K562 (cell line): ENCODE results near the gene TRAK1. TPM values are rescaled to one million over a fixed set of nuclear protein-coding genes. Genes with fewer than 3 reads are reported as not detected.

Experiments used
- ATAC-seq: fragments of 200-7000 bp; cut with Tn5 transposase; 3 replicates; pipeline ENCODE4 v1.9.1; 2020; ENCODE audit warnings: moderate library complexity
- BruUV-seq: library from RNA; stranded (reverse); fragments of 400-500 nt; replicated peaks from 2 replicates; lab custom pipeline; 2021; lab: Mats Ljungman, UMichigan
- CTCF ChIA-PET: fragments of 300-600 bp; formaldehyde crosslinking; extraction: SDS; loops from one replicate; lab custom pipeline; 2021; ENCODE audit warnings: low intra/inter-chr PET ratio; lab: Yijun Ruan, JAX
- POLR2A ChIA-PET: fragments of 300-600, 350-650 bp; sonication (Branson Sonifier 250); formaldehyde crosslinking; extraction: SDS; loops from one replicate; lab custom pipeline; 2021; ENCODE audit warnings: antibody characterized with exemption, inconsistent platforms; lab: Yijun Ruan, JAX
- DNase-seq, 4 experiments: peaks; one replicate each; pipeline versions ENCODE4 v3.0.0 to v3.0.0-alpha.2; 2011 to 2018; ENCODE audit warnings: low spot score in 3 of 4, mixed read lengths in 3 of 4; ENCODE audit errors: extremely low read depth in 1 of 4
- FAIRE-seq: peaks from 2 replicates; lab custom pipeline; 2011; peaks lifted over from hg19 to GRCh38; lab: Jason Lieb, UNC
- H2AFZ ChIP-seq: 2 replicates; pipeline ENCODE4 v1.6.0; 2011; ENCODE audit warnings: low read depth, low read length, control low read depth, inconsistent platforms
- H3K27ac ChIP-seq: fragments of 200-600 bp; 3 replicates; pipeline ENCODE4 v1.8.0; 2011; ENCODE audit warnings: low read depth, mild to moderate bottlenecking, control low read depth, inconsistent platforms, low read length, moderate library complexity, mixed read lengths; ENCODE audit errors: extremely low read depth
- H3K27me3 ChIP-seq, 2 experiments: fragments of 300-600 bp in 1 of 2; 2 replicates in 1 of 2; 3 replicates in 1 of 2; pipeline versions ENCODE4 v1.6.0 to v1.8.0; 2011; ENCODE audit warnings: inconsistent platforms in 2 of 2, low read length in 2 of 2, mild to moderate bottlenecking in 1 of 2, mixed read lengths in 1 of 2, moderate library complexity in 1 of 2; ENCODE audit not compliant: control insufficient read depth in 2 of 2, insufficient read depth in 2 of 2
- H3K36me3 ChIP-seq: fragments of 300-600 bp; 3 replicates; pipeline ENCODE4 v1.8.0; 2011; ENCODE audit warnings: mild to moderate bottlenecking, low read length, inconsistent platforms; ENCODE audit not compliant: control insufficient read depth, insufficient read depth
- H3K4me1 ChIP-seq, 2 experiments: fragments of 200-600 bp in 1 of 2; replicated peaks in 1 of 2; 2 replicates in 1 of 2; 3 replicates in 1 of 2; pipeline versions ENCODE4 v1.5.1 to v1.8.0; 2011; ENCODE audit warnings: inconsistent platforms in 2 of 2, low read length in 2 of 2, mild to moderate bottlenecking in 1 of 2, mixed read lengths in 1 of 2, moderate library complexity in 1 of 2; ENCODE audit not compliant: control insufficient read depth in 2 of 2, insufficient read depth in 2 of 2
- H3K4me2 ChIP-seq: 2 replicates; pipeline ENCODE4 v1.6.1; 2011; ENCODE audit warnings: low read length, control low read depth, inconsistent platforms, mixed read lengths; ENCODE audit not compliant: insufficient read depth
- H3K4me3 ChIP-seq: fragments of 200-600 bp; sonication (generic), shearing (Covaris generic); 2 replicates; pipeline ENCODE4 v1.5.1; 2016; ENCODE audit warnings: control low read depth, inconsistent platforms
- H3K79me2 ChIP-seq: fragments of 200-600 bp; 3 replicates; pipeline ENCODE4 v1.8.0; 2011; ENCODE audit warnings: low read length, inconsistent platforms; ENCODE audit not compliant: control insufficient read depth, insufficient read depth
- H3K9ac ChIP-seq, 2 experiments: 2 replicates each; pipeline versions ENCODE4 v1.6.0 to v1.6.1; 2011; ENCODE audit warnings: low read depth in 2 of 2, low read length in 2 of 2, control low read depth in 1 of 2, inconsistent platforms in 1 of 2, mild to moderate bottlenecking in 1 of 2, mixed read lengths in 1 of 2; ENCODE audit not compliant: insufficient read depth in 1 of 2
- H3K9me1 ChIP-seq: one replicate; pipeline ENCODE4 v1.6.0; 2011; ENCODE audit warnings: inconsistent platforms, mild to moderate bottlenecking, low read length, moderate library complexity; ENCODE audit not compliant: control insufficient read depth, insufficient read depth
- H3K9me3 ChIP-seq: replicated peaks from 2 replicates; pipeline ENCODE4 v1.5.1; 2011; ENCODE audit warnings: low read depth, low read length, inconsistent platforms; ENCODE audit not compliant: control insufficient read depth, insufficient read depth
- H4K20me1 ChIP-seq: replicated peaks from 2 replicates; pipeline ENCODE4 v1.6.1; 2011; ENCODE audit warnings: low read length, inconsistent platforms, mixed read lengths; ENCODE audit not compliant: control insufficient read depth, insufficient read depth
- ATF3 ChIP-seq, 2 experiments: fragments of 450-650 bp in 1 of 2; sonication (generic) in 1 of 2; formaldehyde crosslinking in 1 of 2; IDR thresholded peaks in 1 of 2; conservative IDR thresholded peaks in 1 of 2; 2 replicates each; pipeline versions ENCODE4 v1.6.1 to v1.8.1; 2016 to 2023; ENCODE audit warnings: mild to moderate bottlenecking in 2 of 2, moderate library complexity in 2 of 2, inconsistent platforms in 1 of 2, missing genetic modification reagents in 1 of 2
- BRF1 ChIP-seq: IDR thresholded peaks from 3 replicates; pipeline ENCODE4 v1.6.1; 2011; ENCODE audit warnings: borderline replicate concordance, mild to moderate bottlenecking; ENCODE audit not compliant: insufficient read length; ENCODE audit errors: extremely low read depth
- CEBPG ChIP-seq, 3 experiments: fragments of 200-800 bp in 1 of 3; sonication (Bioruptor generic) in 1 of 3; sonication (generic) in 1 of 3; formaldehyde crosslinking in 1 of 3; IDR thresholded peaks in 2 of 3; conservative IDR thresholded peaks in 1 of 3; 2 replicates each; pipeline versions ENCODE4 v1.6.1 to v1.8.0; 2016 to 2022; ENCODE audit warnings: missing compliant biosample characterization in 2 of 3, missing genetic modification characterization in 2 of 3, mild to moderate bottlenecking in 1 of 3, missing genetic modification reagents in 1 of 3
- MCM3 ChIP-seq: fragments of 450-650 bp; IDR thresholded peaks from 2 replicates; pipeline ENCODE4 v1.6.1; 2016
- WGBS: fragments of 100-300 bp; shearing (Covaris generic); methylation state at CpG from one replicate; pipeline ENCODE4 v1.1.6; 2016; ENCODE audit warnings: low coverage, mixed read lengths; ENCODE audit not compliant: insufficient coverage; ENCODE audit errors: missing lambda C conversion rate; 5-methylcytosine and 5-hydroxymethylcytosine counted together
- in situ Hi-C: fragments of 300-500 bp; cut with MboI; formaldehyde crosslinking; loops from 4 replicates; pipeline ENCODE4 v1.15.0; 2018; ENCODE audit warnings: inconsistent platforms, mixed read lengths
- intact Hi-C: fragments of 100-400 bp; cut with micrococcal nuclease; formaldehyde crosslinking; loops from 2 replicates; pipeline ENCODE4 v1.14.2; 2022
- polyA plus RNA-seq, 8 experiments: library from polyadenylated mRNA; depleted of rRNA in 4 of 8; stranded (reverse) in 5 of 8; unstranded in 3 of 8; fragments of >200 nt; fragmentation: Nextera tagmentation in 2 of 8; fragmentation: Illumina TruSeq in 1 of 8; extraction: Ambion mirVana in 2 of 8; extraction: Trizol in 1 of 8; gene quantifications; 2 replicates each; pipeline versions ENCODE4 v1.2.1 to v1.2.3, GENCODE V29; 2011 to 2014; ENCODE audit warnings: inconsistent platforms in 1 of 8, missing spikeins in 1 of 8
- total RNA-seq, 7 experiments: library from RNA; depleted of rRNA in 6 of 7; stranded (reverse); fragments of >200 nt in 6 of 7; fragmentation: Illumina TruSeq in 2 of 7; extraction: Trizol in 2 of 7; gene quantifications; 2 replicates each; pipeline versions ENCODE4 v1.2.1 to v1.2.3, GENCODE V29; 2011 to 2021; ENCODE audit warnings: low replicate concordance in 1 of 7

The TRAK1 gene
- total and polyA plus RNA-seq, 9 of the 15 experiments (the other 6 are each of a cell fraction or from before 2014, with no cell fraction given): 5.3 to 28.5 (median 17.5) TPM

DNA sequence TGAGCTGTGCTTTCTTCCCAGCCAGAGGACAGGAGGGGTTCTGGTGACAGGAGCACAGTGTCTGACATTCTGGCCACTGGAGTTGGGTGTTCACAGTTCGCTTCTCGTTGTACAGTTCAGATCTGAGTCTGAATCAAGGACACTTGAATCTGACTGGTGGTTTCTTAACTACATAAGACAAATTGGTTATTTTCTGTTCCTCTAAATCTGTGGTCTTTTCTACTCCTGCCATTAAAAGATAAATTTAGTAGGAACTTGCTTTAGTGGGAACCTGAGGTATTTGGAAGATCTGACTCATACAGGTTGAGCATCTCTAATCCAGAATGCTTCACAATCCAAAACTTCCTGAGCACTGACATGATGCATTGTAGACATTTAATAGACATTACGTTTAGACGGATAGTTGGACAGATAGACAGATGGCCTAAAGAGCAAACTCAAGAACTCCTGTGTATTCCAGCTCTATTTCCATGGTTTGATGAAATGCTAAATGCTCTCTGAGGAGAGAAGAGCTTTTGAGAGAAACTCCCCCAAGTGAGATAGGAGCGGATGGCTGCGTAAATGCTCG is 103.9 kb downstream of the TRAK1 start:
- POLR2A ChIA-PET: no interaction called here
- FAIRE-seq (no peak), ATAC-seq (no peak), DNase-seq (no peak)
- Histone ChIP-seq H3K36me3 (peaks cover 64% of the 10 kb centered on the region; the same call in 2 of the 3 replicates), H3K9me3 (no peaks in the 10 kb centered on the region), H4K20me1 (no peaks in the 10 kb centered on the region; the same call in none of the 2 replicates), H3K4me1 (no peaks in the 10 kb centered on the region), H3K4me2 (no peak overlapping the region), H3K79me2 (no peaks in the 10 kb centered on the region), H3K27ac (no peak overlapping the region), H3K9me1 (no peaks in the 10 kb centered on the region), H2AFZ (no peak overlapping the region), H3K9ac (no peak overlapping the region), H3K4me3 (no peak overlapping the region), H3K27me3 (no peaks in the 10 kb centered on the region)
- intact Hi-C loops (no loop called here), in situ Hi-C loops (no loop called here)
- no TSS peak for BruUV-seq
- no peak for TF ChIP-seq BRF1
- whole genome bisulfite sequencing: 80% methylated on average over 7 of the region's 7 CpGs
- CTCF ChIA-PET: no interaction called here

- intact Hi-C loops: no loop called here
- DNase-seq (no peak), FAIRE-seq (no peak), ATAC-seq (no peak)
- no peaks in the 10 kb centered on the region for H3K9me3 ChIP-seq
- no peaks in the 10 kb centered on the region; the same call in 1 of the 2 replicates for H4K20me1 ChIP-seq
- BruUV-seq: no TSS peak
- H3K79me2 ChIP-seq: no peaks in the 10 kb centered on the region
- WGBS: 57% methylated on average over 5 of the region's 5 CpGs
- H2AFZ ChIP-seq: no peak overlapping the region
- in situ Hi-C loops: no loop called here
- TF ChIP-seq ATF3 (IDR thresholded peaks at IDR 0.05): peak; percentile 37
- no peak for TF ChIP-seq ATF3 (CRISPR knock-in tag; conservative IDR thresholded peaks at IDR 0.05)
- peak; percentile 18; the same call in 1 of the 2 replicates for TF ChIP-seq CEBPG (CRISPR knock-in tag; IDR thresholded peaks at IDR 0.05)
- peak in 1 of 2 experiments; percentile 57; a peak in 2 of 4 replicates for TF ChIP-seq CEBPG (tag; conservative IDR thresholded peaks at IDR 0.05 in 1 of 2, IDR thresholded peaks at IDR 0.05 in 1 of 2)
- no peak for TF ChIP-seq MCM3
- H3K9ac ChIP-seq: no peak overlapping the region
- peaks cover 70% of the 10 kb centered on the region; the same call in 2 of the 3 replicates for H3K36me3 ChIP-seq
- H3K4me2 ChIP-seq: no peak overlapping the region
- ChIA-PET POLR2A (interaction anchor here (0.5 to 1.1 kb wide), 2 partner anchors 14 to 276 kb away, joined by 3 read pairs; no protein-coding TSS in a partner anchor), CTCF (no interaction called here)
- no peaks in the 10 kb centered on the region for H3K4me1 ChIP-seq
- H3K27me3 ChIP-seq: no peaks in the 10 kb centered on the region
- H3K27ac ChIP-seq: no peak overlapping the region
- no peaks in the 10 kb centered on the region for H3K9me1 ChIP-seq
- no peak overlapping the region for H3K4me3 ChIP-seq
These were observed 104.7 kb downstream of the TRAK1 start for GRCh38 chr3:42195879-42196330.
